ENCODE results near the gene SUFU. TPM values are rescaled to one million over a fixed set of nuclear protein-coding genes. Genes with fewer than 3 reads are reported as not detected.

The SUFU gene
- total and polyA plus RNA-seq, 4 donors: 1.8 to 3.8 (median 2.9) TPM

DNA sequence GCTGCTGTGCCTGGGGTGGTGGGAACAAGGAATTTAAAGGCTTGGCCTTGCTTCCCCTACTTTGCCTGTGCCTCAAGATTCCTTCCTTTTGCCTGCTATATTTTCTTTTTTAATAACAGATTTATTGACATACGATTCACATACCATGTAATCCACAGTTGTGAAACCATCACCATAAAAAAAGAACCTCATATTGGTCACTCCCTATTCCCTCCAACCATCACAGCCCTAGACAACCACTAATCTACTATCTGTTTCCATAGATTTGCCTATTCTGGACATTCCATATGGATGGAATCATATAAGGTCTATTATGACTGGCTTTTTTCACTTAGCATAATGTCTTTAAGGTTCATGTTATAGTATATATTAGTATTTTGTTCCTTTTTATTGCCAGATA lies 81.3 kb downstream of the SUFU start:
- Histone ChIP-seq H3K36me3 (ENCODE audit: control insufficient read depth in 4 of 4, insufficient read depth in 3 of 4, low read depth in 1 of 4, low read length in 3 of 4) (no peaks in the 10 kb centered on the region), H3K4me3 (ENCODE audit: low read depth in 1 of 3, low read length in 3 of 3) (no peak overlapping the region), H3K9ac (ENCODE audit: low read depth in 1 of 2, low read length in 2 of 2) (no peak overlapping the region), H3K9me3 (ENCODE audit: control insufficient read depth in 4 of 4, low read length in 3 of 4) (no peaks in the 10 kb centered on the region), H3K27ac (ENCODE audit: low read depth in 1 of 2, low read length in 2 of 2) (no peak overlapping the region), H3K27me3 (ENCODE audit: control insufficient read depth in 4 of 4, insufficient read depth in 4 of 4, low read length in 3 of 4) (no peaks in the 10 kb centered on the region), H3K4me1 (ENCODE audit: control insufficient read depth in 4 of 4, insufficient read depth in 4 of 4, low read length in 3 of 4) (peaks cover 0 to 8% (median 8%) of the 10 kb centered on the region in 4 donors)
- TF ChIP-seq EGR1 (IDR thresholded peaks at IDR 0.05; ENCODE audit: low read depth in 2 of 2): no peak
- TF ChIP-seq, protein P1, sequence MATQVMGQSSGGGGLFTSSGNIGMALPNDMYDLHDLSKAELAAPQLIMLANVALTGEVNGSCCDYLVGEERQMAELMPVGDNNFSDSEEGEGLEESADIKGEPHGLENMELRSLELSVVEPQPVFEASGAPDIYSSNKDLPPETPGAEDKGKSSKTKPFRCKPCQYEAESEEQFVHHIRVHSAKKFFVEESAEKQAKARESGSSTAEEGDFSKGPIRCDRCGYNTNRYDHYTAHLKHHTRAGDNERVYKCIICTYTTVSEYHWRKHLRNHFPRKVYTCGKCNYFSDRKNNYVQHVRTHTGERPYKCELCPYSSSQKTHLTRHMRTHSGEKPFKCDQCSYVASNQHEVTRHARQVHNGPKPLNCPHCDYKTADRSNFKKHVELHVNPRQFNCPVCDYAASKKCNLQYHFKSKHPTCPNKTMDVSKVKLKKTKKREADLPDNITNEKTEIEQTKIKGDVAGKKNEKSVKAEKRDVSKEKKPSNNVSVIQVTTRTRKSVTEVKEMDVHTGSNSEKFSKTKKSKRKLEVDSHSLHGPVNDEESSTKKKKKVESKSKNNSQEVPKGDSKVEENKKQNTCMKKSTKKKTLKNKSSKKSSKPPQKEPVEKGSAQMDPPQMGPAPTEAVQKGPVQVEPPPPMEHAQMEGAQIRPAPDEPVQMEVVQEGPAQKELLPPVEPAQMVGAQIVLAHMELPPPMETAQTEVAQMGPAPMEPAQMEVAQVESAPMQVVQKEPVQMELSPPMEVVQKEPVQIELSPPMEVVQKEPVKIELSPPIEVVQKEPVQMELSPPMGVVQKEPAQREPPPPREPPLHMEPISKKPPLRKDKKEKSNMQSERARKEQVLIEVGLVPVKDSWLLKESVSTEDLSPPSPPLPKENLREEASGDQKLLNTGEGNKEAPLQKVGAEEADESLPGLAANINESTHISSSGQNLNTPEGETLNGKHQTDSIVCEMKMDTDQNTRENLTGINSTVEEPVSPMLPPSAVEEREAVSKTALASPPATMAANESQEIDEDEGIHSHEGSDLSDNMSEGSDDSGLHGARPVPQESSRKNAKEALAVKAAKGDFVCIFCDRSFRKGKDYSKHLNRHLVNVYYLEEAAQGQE (IDR thresholded peaks at IDR 0.05): no peak
- no peak for TF ChIP-seq RAD21 (IDR thresholded peaks at IDR 0.05)
- TF ChIP-seq, protein P2, sequence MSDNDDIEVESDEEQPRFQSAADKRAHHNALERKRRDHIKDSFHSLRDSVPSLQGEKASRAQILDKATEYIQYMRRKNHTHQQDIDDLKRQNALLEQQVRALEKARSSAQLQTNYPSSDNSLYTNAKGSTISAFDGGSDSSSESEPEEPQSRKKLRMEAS (IDR thresholded peaks at IDR 0.05): no peak
- TF ChIP-seq JUND (IDR thresholded peaks at IDR 0.05): no peak
- TF ChIP-seq NR2F2 (IDR thresholded peaks at IDR 0.05): no peak
- TF ChIP-seq, protein P3, sequence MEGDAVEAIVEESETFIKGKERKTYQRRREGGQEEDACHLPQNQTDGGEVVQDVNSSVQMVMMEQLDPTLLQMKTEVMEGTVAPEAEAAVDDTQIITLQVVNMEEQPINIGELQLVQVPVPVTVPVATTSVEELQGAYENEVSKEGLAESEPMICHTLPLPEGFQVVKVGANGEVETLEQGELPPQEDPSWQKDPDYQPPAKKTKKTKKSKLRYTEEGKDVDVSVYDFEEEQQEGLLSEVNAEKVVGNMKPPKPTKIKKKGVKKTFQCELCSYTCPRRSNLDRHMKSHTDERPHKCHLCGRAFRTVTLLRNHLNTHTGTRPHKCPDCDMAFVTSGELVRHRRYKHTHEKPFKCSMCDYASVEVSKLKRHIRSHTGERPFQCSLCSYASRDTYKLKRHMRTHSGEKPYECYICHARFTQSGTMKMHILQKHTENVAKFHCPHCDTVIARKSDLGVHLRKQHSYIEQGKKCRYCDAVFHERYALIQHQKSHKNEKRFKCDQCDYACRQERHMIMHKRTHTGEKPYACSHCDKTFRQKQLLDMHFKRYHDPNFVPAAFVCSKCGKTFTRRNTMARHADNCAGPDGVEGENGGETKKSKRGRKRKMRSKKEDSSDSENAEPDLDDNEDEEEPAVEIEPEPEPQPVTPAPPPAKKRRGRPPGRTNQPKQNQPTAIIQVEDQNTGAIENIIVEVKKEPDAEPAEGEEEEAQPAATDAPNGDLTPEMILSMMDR (IDR thresholded peaks at IDR 0.05; ENCODE audit: low read depth, low read length, missing input control): no peak
- TF ChIP-seq, protein P4, sequence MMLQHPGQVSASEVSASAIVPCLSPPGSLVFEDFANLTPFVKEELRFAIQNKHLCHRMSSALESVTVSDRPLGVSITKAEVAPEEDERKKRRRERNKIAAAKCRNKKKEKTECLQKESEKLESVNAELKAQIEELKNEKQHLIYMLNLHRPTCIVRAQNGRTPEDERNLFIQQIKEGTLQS (IDR thresholded peaks at IDR 0.05): no peak
- DNase-seq (ENCODE audit: low spot score): no peak
- WGBS: 84% methylated on average over 1 of the region's 1 CpG

DNA sequence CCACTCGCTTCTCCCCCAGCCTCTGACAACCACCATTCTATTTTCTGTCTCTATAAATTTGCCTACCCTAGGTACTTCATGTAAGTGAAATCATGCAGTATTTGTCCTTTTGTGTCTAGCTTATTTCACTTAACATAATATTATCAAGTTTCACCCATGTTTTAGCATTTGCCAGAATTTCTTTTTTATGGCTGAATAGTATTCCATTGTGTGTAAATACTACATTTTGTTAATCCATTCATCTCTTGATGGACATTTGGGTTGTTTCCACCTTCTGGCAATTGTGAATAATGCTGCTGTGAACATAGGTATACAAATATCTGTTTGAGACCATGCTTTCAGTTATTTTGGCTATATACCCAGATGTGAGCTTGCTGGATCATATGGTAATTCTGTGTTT lies 83.1 kb downstream of the SUFU start:
- no peak overlapping the region for H3K27ac ChIP-seq (ENCODE audit: low read depth in 1 of 2, low read length in 2 of 2)
- H3K36me3 ChIP-seq (ENCODE audit: control insufficient read depth in 4 of 4, insufficient read depth in 3 of 4, low read depth in 1 of 4, low read length in 3 of 4): no peaks in the 10 kb centered on the region
- DNase-seq (ENCODE audit: low spot score): no peak
- TF ChIP-seq SP1 (IDR thresholded peaks at IDR 0.05) (no peak), JUND (IDR thresholded peaks at IDR 0.05) (no peak), RXRA (IDR thresholded peaks at IDR 0.05) (no peak), HNF4A (conservative IDR thresholded peaks at IDR 0.05) (no peak), HNF4G (IDR thresholded peaks at IDR 0.05) (no peak), FOXA2 (IDR thresholded peaks at IDR 0.05) (no peak), YY1 (IDR thresholded peaks at IDR 0.05) (no peak)
- TF ChIP-seq, protein P2 (IDR thresholded peaks at IDR 0.05): no peak
- no peak overlapping the region for H3K4me3 ChIP-seq (ENCODE audit: low read depth in 1 of 3, low read length in 3 of 3)
- 95% methylated on average over 1 of the region's 1 CpG for WGBS
- peaks cover 0 to 8% (median 8%) of the 10 kb centered on the region in 4 donors for H3K4me1 ChIP-seq (ENCODE audit: control insufficient read depth in 4 of 4, insufficient read depth in 4 of 4, low read length in 3 of 4)
- no peaks in the 10 kb centered on the region for H3K9me3 ChIP-seq (ENCODE audit: control insufficient read depth in 4 of 4, low read length in 3 of 4)
- no peak overlapping the region for H3K9ac ChIP-seq (ENCODE audit: low read depth in 1 of 2, low read length in 2 of 2)
- no peaks in the 10 kb centered on the region for H3K27me3 ChIP-seq (ENCODE audit: control insufficient read depth in 4 of 4, insufficient read depth in 4 of 4, low read length in 3 of 4)
